Measurements from ENCODE around the gene TMEM40.
"Not testable (repeated sequence)": the region's sequence is repeated elsewhere in the genome, so short reads cannot be mapped to it uniquely, and the experiment has no call there.

DNA sequence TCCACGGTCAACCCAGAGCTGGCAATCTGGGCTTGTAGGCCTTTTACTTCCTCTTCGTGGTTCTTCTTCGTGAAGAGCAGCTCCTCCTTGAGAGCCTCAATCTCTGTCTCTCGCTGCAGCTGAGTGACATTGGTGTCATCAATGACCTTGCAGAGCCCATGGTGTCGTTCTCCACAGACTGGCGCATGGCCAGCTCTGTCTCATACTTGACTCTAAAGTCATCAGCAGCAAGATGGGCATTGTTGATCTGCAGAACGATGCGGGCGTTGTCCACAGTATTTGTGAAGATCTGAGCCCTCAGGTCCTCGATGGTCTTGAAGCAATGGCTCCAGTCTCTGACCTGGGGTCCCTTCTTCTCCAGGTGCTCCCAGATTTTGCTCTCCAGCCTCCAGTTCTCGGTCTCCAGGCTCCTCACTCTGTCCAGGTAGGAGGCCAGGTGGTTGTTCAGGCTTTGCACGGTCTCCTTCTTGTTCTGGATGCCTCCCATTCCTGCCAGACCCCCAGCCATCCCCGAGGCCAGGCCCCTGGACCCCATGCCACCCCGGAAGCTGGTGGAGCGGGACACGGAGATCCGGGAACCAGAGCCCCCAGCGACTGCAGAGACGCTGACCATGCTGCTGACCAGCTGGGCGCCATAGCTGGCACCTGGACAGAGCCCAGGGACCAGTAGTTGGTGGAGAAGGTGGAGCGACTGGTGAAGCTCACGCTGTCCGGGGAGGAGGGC is 29.1 kb upstream of the TMEM40 start:
- TF ChIP-seq, protein P1, sequence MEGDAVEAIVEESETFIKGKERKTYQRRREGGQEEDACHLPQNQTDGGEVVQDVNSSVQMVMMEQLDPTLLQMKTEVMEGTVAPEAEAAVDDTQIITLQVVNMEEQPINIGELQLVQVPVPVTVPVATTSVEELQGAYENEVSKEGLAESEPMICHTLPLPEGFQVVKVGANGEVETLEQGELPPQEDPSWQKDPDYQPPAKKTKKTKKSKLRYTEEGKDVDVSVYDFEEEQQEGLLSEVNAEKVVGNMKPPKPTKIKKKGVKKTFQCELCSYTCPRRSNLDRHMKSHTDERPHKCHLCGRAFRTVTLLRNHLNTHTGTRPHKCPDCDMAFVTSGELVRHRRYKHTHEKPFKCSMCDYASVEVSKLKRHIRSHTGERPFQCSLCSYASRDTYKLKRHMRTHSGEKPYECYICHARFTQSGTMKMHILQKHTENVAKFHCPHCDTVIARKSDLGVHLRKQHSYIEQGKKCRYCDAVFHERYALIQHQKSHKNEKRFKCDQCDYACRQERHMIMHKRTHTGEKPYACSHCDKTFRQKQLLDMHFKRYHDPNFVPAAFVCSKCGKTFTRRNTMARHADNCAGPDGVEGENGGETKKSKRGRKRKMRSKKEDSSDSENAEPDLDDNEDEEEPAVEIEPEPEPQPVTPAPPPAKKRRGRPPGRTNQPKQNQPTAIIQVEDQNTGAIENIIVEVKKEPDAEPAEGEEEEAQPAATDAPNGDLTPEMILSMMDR (IDR thresholded peaks at IDR 0.05) = not testable (repeated sequence)
- TF ChIP-seq POLR2A (IDR thresholded peaks at IDR 0.05) = not testable (repeated sequence)
